OCI-LY1 (cell line): ENCODE data around the gene CYBRD1.

Experiments used
- H2AFZ ChIP-seq: fragments of 200-600 bp; sonication (generic), shearing (Covaris generic); 2 replicates; pipeline ENCODE4 v1.6.0; 2014; ENCODE audit warnings: antibody characterized with exemption, mild to moderate bottlenecking, low read length
- H3F3A ChIP-seq: fragments of 200-600 bp; sonication (generic), shearing (Covaris generic); 2 replicates; pipeline ENCODE4 v1.6.0; 2014; ENCODE audit warnings: mild to moderate bottlenecking, antibody characterized with exemption, low read length, moderate library complexity; ENCODE audit not compliant: insufficient read depth
- H3K27ac ChIP-seq: fragments of 200-600 bp; sonication (generic); 2 replicates; pipeline ENCODE4 v1.5.1; 2014; ENCODE audit warnings: low read length, mixed run types, mild to moderate bottlenecking, low read depth; ENCODE audit not compliant: poor library complexity, severe bottlenecking
- H3K27me3 ChIP-seq: fragments of 200-600 bp; sonication (generic); 2 replicates; pipeline ENCODE4 v1.6.0; 2014; ENCODE audit warnings: antibody characterized with exemption, mild to moderate bottlenecking, low read length, moderate library complexity; ENCODE audit not compliant: insufficient read depth
- H3K36me3 ChIP-seq: fragments of 200-600 bp; sonication (generic); 2 replicates; pipeline ENCODE4 v1.6.1; 2014; ENCODE audit warnings: mild to moderate bottlenecking, antibody characterized with exemption, low read length, moderate library complexity, mixed read lengths; ENCODE audit not compliant: insufficient read depth
- H3K4me1 ChIP-seq: fragments of 200-600 bp; sonication (generic); 2 replicates; pipeline ENCODE4 v1.5.1; 2014; ENCODE audit warnings: mild to moderate bottlenecking, low read length, moderate library complexity; ENCODE audit not compliant: insufficient read depth, severe bottlenecking
- H3K4me2 ChIP-seq: fragments of 200-600 bp; sonication (generic), shearing (Covaris generic); 2 replicates; pipeline ENCODE4 v1.6.1; 2014; ENCODE audit warnings: low read length
- H3K4me3 ChIP-seq: fragments of 200-600 bp; sonication (generic); 2 replicates; pipeline ENCODE4 v1.5.1; 2014; ENCODE audit warnings: low read length, low read depth, mild to moderate bottlenecking, mixed read lengths; ENCODE audit not compliant: poor library complexity, severe bottlenecking
- H3K79me2 ChIP-seq: fragments of 200-600 bp; shearing (Covaris generic); 2 replicates; pipeline ENCODE4 v1.6.1; 2016; ENCODE audit warnings: mixed run types, low read length, mixed read lengths; ENCODE audit not compliant: insufficient read depth
- H3K9ac ChIP-seq: fragments of 200-600 bp; sonication (generic), shearing (Covaris generic); 2 replicates; pipeline ENCODE4 v1.6.1; 2014; ENCODE audit warnings: mild to moderate bottlenecking, low read length, mixed read lengths
- H3K9me2 ChIP-seq: fragments of 200-600 bp; sonication (generic), shearing (Covaris generic); 2 replicates; pipeline ENCODE4 v1.6.1; 2014; ENCODE audit warnings: low read depth, mild to moderate bottlenecking, low read length, mixed read lengths
- H3K9me3 ChIP-seq: fragments of 200-600 bp; shearing (Covaris generic); 2 replicates; pipeline ENCODE4 v1.6.1; 2014; ENCODE audit warnings: low read length, mixed read lengths
- H4K20me1 ChIP-seq: fragments of 200-600 bp; sonication (generic), shearing (Covaris generic); 2 replicates; pipeline ENCODE4 v1.6.0; 2016; ENCODE audit warnings: mild to moderate bottlenecking, low read length; ENCODE audit not compliant: insufficient read depth
- EZH2 ChIP-seq: fragments of 200-600 bp; sonication (generic), shearing (Covaris generic); IDR thresholded peaks from 2 replicates; pipeline ENCODE4 v1.8.0; 2017; ENCODE audit warnings: borderline replicate concordance, mixed run types, mild to moderate bottlenecking, antibody characterized with exemption, low read length, moderate library complexity, mixed read lengths
- TF ChIP-seq, protein P1 (sequence below): fragments of 200-600 bp; sonication (generic), shearing (Covaris generic); IDR thresholded peaks from 2 replicates; pipeline ENCODE4 v1.5.1; 2017; ENCODE audit warnings: mild to moderate bottlenecking, antibody characterized with exemption, low read length, moderate library complexity, mixed read lengths

The CYBRD1 gene

DNA sequence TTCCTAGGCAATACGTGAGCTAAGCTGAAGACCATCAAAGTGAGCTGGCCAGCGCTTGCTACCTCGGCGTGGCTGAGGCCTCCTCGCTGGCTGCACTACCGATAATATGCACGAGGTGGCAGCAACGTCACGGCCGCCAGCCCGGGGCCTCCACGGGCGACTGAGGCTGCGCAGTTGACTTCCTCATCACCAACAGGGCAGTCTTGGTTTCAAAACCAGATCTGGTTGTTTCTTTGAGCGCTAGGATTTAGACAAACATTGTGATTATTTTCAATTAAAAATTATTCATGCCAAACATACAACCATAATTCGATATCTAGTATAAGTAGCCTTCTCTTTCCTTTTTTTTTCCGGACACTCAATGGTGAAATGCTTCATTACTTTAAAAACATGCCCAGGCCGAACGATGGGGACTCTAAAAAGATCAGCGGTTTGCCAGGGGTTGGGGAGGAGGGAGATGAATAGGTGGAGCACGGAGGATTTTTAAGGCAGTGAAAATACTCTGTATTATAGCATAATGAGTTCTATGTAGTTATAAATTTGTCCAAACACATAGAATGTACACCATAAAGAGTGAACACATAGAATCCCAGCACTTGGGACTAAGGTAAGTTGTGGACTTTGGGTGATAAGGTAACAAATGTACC, 52.0 kb downstream of the CYBRD1 start:
- Histone ChIP-seq H3K9me2 (no peaks in the 10 kb centered on the region), H3K27ac (no peak overlapping the region), H3K4me1 (peaks cover 4% of the 10 kb centered on the region), H3K79me2 (no peaks in the 10 kb centered on the region), H3F3A (no peaks in the 10 kb centered on the region), H3K4me3 (no peak overlapping the region), H2AFZ (peak overlapping the region; percentile 96), H3K9ac (no peak overlapping the region), H3K36me3 (no peaks in the 10 kb centered on the region), H3K27me3 (no peaks in the 10 kb centered on the region), H3K9me3 (no peaks in the 10 kb centered on the region), H3K4me2 (no peak overlapping the region), H4K20me1 (no peaks in the 10 kb centered on the region)
- no peak for TF ChIP-seq EZH2
- TF ChIP-seq, protein P1, sequence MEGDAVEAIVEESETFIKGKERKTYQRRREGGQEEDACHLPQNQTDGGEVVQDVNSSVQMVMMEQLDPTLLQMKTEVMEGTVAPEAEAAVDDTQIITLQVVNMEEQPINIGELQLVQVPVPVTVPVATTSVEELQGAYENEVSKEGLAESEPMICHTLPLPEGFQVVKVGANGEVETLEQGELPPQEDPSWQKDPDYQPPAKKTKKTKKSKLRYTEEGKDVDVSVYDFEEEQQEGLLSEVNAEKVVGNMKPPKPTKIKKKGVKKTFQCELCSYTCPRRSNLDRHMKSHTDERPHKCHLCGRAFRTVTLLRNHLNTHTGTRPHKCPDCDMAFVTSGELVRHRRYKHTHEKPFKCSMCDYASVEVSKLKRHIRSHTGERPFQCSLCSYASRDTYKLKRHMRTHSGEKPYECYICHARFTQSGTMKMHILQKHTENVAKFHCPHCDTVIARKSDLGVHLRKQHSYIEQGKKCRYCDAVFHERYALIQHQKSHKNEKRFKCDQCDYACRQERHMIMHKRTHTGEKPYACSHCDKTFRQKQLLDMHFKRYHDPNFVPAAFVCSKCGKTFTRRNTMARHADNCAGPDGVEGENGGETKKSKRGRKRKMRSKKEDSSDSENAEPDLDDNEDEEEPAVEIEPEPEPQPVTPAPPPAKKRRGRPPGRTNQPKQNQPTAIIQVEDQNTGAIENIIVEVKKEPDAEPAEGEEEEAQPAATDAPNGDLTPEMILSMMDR, result peak; percentile 95

DNA sequence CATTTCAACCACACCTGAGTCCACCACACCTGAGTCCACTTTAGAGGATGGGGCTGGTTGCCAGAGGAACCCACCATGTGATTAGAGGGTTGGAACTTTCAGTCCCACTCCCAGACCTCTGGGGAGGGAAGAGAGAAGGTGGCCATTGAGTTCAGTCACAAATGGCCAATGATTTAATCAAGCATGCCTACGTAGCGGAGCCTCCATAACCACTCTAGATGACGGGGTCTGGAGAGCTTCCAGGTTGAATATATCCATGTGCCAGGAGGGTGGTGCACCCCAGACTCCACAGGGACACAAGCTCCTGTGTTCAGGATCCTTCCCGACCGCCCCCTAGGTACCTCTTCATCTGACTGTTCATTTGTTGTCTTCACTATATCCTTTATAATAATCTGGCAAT, 53.3 kb downstream of the CYBRD1 start:
- no peaks in the 10 kb centered on the region for H3F3A ChIP-seq
- no peaks in the 10 kb centered on the region for H3K9me2 ChIP-seq
- H3K4me2 ChIP-seq, result no peak overlapping the region
- TF ChIP-seq, protein P1, result no peak
- no peak for TF ChIP-seq EZH2
- no peaks in the 10 kb centered on the region for H3K9me3 ChIP-seq
- H3K4me3 ChIP-seq, result no peak overlapping the region
- no peaks in the 10 kb centered on the region for H3K36me3 ChIP-seq
- no peaks in the 10 kb centered on the region for H3K79me2 ChIP-seq
- no peak overlapping the region for H2AFZ ChIP-seq
- no peak overlapping the region for H3K9ac ChIP-seq
- peaks cover 4% of the 10 kb centered on the region for H3K4me1 ChIP-seq
- H4K20me1 ChIP-seq, result no peaks in the 10 kb centered on the region
- no peaks in the 10 kb centered on the region for H3K27me3 ChIP-seq
- H3K27ac ChIP-seq, result no peak overlapping the region

DNA sequence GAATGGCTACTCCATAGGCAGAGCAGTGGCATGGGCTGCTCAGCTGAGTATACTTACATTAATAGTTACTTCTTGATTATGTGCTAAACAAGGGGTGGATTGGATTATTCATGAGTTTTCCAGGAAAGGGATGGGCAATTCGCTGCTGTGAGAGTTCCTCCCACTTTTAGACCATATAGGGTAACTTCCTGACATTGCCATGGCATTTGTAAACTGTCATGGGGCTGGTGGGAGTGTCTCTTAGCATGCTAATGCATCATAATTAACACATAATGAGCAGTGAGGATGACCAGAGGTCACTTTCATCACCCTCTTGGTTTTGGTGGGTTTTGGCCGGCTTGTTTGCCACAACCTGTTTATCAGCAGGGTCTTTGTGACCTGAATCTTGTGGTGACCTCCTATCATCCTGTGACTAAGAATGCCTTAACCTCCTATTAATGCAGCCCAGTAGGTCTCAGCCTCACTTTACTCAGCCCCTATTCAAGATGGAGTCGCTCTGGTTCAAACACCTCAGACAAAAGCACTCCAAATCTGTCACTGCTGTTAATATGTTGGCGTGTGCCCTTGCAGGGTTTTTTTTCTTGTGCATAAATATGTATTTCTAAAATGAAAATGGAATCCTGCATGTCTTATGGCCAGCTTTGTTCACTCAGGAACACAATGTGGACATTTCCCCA, 56.0 kb downstream of the CYBRD1 start:
- H3K36me3 ChIP-seq, result no peaks in the 10 kb centered on the region
- no peaks in the 10 kb centered on the region for H3K27me3 ChIP-seq
- no peaks in the 10 kb centered on the region for H3K79me2 ChIP-seq
- H3K27ac ChIP-seq, result no peak overlapping the region
- no peak overlapping the region for H3K4me3 ChIP-seq
- peaks cover 4% of the 10 kb centered on the region for H3K4me1 ChIP-seq
- H3F3A ChIP-seq, result no peaks in the 10 kb centered on the region
- H3K4me2 ChIP-seq, result no peak overlapping the region
- H3K9me2 ChIP-seq, result no peaks in the 10 kb centered on the region
- H3K9ac ChIP-seq, result no peak overlapping the region
- no peak overlapping the region for H2AFZ ChIP-seq
- H3K9me3 ChIP-seq, result no peaks in the 10 kb centered on the region
- no peaks in the 10 kb centered on the region for H4K20me1 ChIP-seq
- no peak for TF ChIP-seq EZH2
- TF ChIP-seq, protein P1, result no peak
